PC-3 (cell line): Measurements from ENCODE around the gene MMRN2. TPM values are rescaled to one million over a fixed set of nuclear protein-coding genes. Genes with fewer than 3 reads are reported as not detected.
A peak's percentile ranks its signal among the peaks of the same experiment; 100 is the strongest.

Experiments used
- ATAC-seq: fragments of 200-7000 bp; cut with Tn5 transposase; 2 replicates; pipeline ENCODE4 v1.9.1; 2020; ENCODE audit warnings: mild to moderate bottlenecking, moderate library complexity
- BruUV-seq: library from RNA; stranded (reverse); fragments of 400-500 nt; replicated peaks from 2 replicates; lab custom pipeline; 2021; lab: Mats Ljungman, UMichigan
- CTCF ChIA-PET: fragments of 300-600 bp; sonication (Branson Sonifier 250); formaldehyde crosslinking; loops from one replicate; lab custom pipeline; 2022; ENCODE audit warnings: antibody characterized with exemption; lab: Charles Lee
- POLR2A ChIA-PET: fragments of 300-600 bp; sonication (Branson Sonifier 250); formaldehyde crosslinking; loops from one replicate; lab custom pipeline; 2022; ENCODE audit warnings: antibody characterized with exemption; ENCODE audit not compliant: unreplicated experiment; lab: Charles Lee
- DNase-seq: peaks from one replicate; pipeline ENCODE4 v3.0.0-alpha.2; 2015
- H2AFZ ChIP-seq: fragments of 300-600 bp; sonication (generic); 2 replicates; pipeline ENCODE4 v1.6.0; 2016; ENCODE audit warnings: antibody characterized with exemption, low read length
- H3F3A ChIP-seq: fragments of 300-600 bp; sonication (generic); one replicate; pipeline ENCODE4 v1.6.0; 2017; ENCODE audit warnings: antibody characterized with exemption, low read length, control low read depth, mild to moderate bottlenecking; ENCODE audit not compliant: unreplicated experiment
- H3K27ac ChIP-seq: fragments of 300-600 bp; sonication (generic); 2 replicates; pipeline ENCODE4 v1.5.1; 2016; ENCODE audit warnings: mild to moderate bottlenecking, low read length
- H3K27me3 ChIP-seq: fragments of 300-600 bp; sonication (generic); 2 replicates; pipeline ENCODE4 v1.6.1; 2016; ENCODE audit warnings: low read length, mixed read lengths
- H3K36me3 ChIP-seq: fragments of 300-600 bp; sonication (generic); 2 replicates; pipeline ENCODE4 v1.6.1; 2016; ENCODE audit warnings: low read depth, mixed run types, low read length, mixed read lengths
- H3K4me1 ChIP-seq: fragments of 300-600 bp; sonication (generic); 2 replicates; pipeline ENCODE4 v1.5.1; 2016; ENCODE audit warnings: low read length; ENCODE audit not compliant: insufficient read depth
- H3K4me2 ChIP-seq: fragments of 300-600 bp; sonication (generic); 2 replicates; pipeline ENCODE4 v1.6.0; 2016; ENCODE audit warnings: low read length
- H3K4me3 ChIP-seq: fragments of 300-600 bp; sonication (generic); 2 replicates; pipeline ENCODE4 v1.5.1; 2016; ENCODE audit warnings: mild to moderate bottlenecking, low read length, mixed read lengths
- H3K79me2 ChIP-seq: fragments of 300-600 bp; sonication (generic); 2 replicates; pipeline ENCODE4 v1.6.1; 2017; ENCODE audit warnings: low read length, mixed read lengths
- H3K9ac ChIP-seq: fragments of 300-600 bp; sonication (generic); 2 replicates; pipeline ENCODE4 v1.6.0; 2016; ENCODE audit warnings: mild to moderate bottlenecking, low read length
- H3K9me2 ChIP-seq: fragments of 300-600 bp; sonication (generic); replicated peaks from 2 replicates; pipeline ENCODE4 v1.6.1; 2016; ENCODE audit warnings: mixed run types, low read length, mixed read lengths
- H3K9me3 ChIP-seq: fragments of 300-600 bp; sonication (generic); 2 replicates; pipeline ENCODE4 v1.6.1; 2016; ENCODE audit warnings: low read length, mixed read lengths
- H4K20me1 ChIP-seq: fragments of 300-600 bp; sonication (generic); 2 replicates; pipeline ENCODE4 v1.6.1; 2016; ENCODE audit warnings: low read length, mixed read lengths
- EZH2 ChIP-seq: fragments of 300-600 bp; sonication (generic); IDR thresholded peaks from one replicate; pipeline ENCODE4 v1.6.1; 2017; ENCODE audit warnings: antibody characterized with exemption, mild to moderate bottlenecking, low read length; ENCODE audit not compliant: unreplicated experiment
- EZH2phosphoT487 ChIP-seq: fragments of 300-600 bp; sonication (generic); IDR thresholded peaks from 2 replicates; pipeline ENCODE4 v1.6.1; 2018; ENCODE audit warnings: mild to moderate bottlenecking, antibody characterized with exemption, low read length, borderline replicate concordance
- intact Hi-C: fragments of 100-400 bp; cut with micrococcal nuclease; formaldehyde crosslinking; loops from 2 replicates; pipeline ENCODE4 v1.9.0; 2023
- total RNA-seq: library from RNA; depleted of rRNA; stranded (reverse); fragments of >200 nt; gene quantifications from 2 replicates; pipeline ENCODE4 v1.2.3, GENCODE V29; 2014
- TF ChIP-seq, protein P1 (sequence below): fragments of 300-600 bp; sonication (generic); conservative IDR thresholded peaks from 2 replicates; pipeline ENCODE4 v1.5.1; 2017; ENCODE audit warnings: antibody characterized with exemption, low read depth, mild to moderate bottlenecking, low read length

MMRN2 gene
- total RNA-seq, 1 experiment from 2014 or later, result 1.9 TPM

GRCh38 chr10:86965986-86966654 is 8.7 kb upstream of the MMRN2 start:
- intact Hi-C loops, result loop anchor here (1.0 kb wide), 1 partner anchor 27 kb away; no protein-coding TSS in a partner anchor
- Histone ChIP-seq H3F3A (no peaks in the 10 kb centered on the region), H3K9ac (0 out of 2 replicates have a peak overlapping the region, but pooled peaks have one; percentile 5), H3K36me3 (no peaks in the 10 kb centered on the region), H3K27me3 (no peaks in the 10 kb centered on the region), H3K79me2 (peaks cover 32% of the 10 kb centered on the region), H3K4me1 (peaks cover 43% of the 10 kb centered on the region), H3K27ac (no peak overlapping the region), H3K9me3 (no peaks in the 10 kb centered on the region), H3K9me2 (no peaks in the 10 kb centered on the region), H3K4me3 (no peak overlapping the region), H2AFZ (0 out of 2 replicates have a peak overlapping the region, but pooled peaks have one; percentile 11), H3K4me2 (no peak overlapping the region), H4K20me1 (peaks cover 5% of the 10 kb centered on the region; the same call in 1 of the 2 replicates)
- ChIA-PET CTCF (interaction anchor here (0.9 kb wide), 1 partner anchor 26 kb away, joined by 5 read pairs; no protein-coding TSS in a partner anchor), POLR2A (no interaction called here)
- ATAC-seq (no peak), DNase-seq (no peak)
- BruUV-seq, result no TSS peak
- no peak for TF ChIP-seq EZH2

- Histone ChIP-seq H3K27ac (no peak overlapping the region), H3K27me3 (no peaks in the 10 kb centered on the region), H3K4me1 (peaks cover 45% of the 10 kb centered on the region), H3K9ac (no peak overlapping the region), H4K20me1 (peaks cover 4% of the 10 kb centered on the region; the same call in 1 of the 2 replicates), H3K9me2 (no peaks in the 10 kb centered on the region), H3F3A (no peaks in the 10 kb centered on the region), H3K4me3 (no peak overlapping the region), H3K9me3 (no peaks in the 10 kb centered on the region), H3K79me2 (peaks cover 23% of the 10 kb centered on the region), H3K36me3 (no peaks in the 10 kb centered on the region), H2AFZ (no peak overlapping the region), H3K4me2 (no peak overlapping the region)
- CTCF ChIA-PET, result no interaction called here
- TF ChIP-seq, protein P1, sequence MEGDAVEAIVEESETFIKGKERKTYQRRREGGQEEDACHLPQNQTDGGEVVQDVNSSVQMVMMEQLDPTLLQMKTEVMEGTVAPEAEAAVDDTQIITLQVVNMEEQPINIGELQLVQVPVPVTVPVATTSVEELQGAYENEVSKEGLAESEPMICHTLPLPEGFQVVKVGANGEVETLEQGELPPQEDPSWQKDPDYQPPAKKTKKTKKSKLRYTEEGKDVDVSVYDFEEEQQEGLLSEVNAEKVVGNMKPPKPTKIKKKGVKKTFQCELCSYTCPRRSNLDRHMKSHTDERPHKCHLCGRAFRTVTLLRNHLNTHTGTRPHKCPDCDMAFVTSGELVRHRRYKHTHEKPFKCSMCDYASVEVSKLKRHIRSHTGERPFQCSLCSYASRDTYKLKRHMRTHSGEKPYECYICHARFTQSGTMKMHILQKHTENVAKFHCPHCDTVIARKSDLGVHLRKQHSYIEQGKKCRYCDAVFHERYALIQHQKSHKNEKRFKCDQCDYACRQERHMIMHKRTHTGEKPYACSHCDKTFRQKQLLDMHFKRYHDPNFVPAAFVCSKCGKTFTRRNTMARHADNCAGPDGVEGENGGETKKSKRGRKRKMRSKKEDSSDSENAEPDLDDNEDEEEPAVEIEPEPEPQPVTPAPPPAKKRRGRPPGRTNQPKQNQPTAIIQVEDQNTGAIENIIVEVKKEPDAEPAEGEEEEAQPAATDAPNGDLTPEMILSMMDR, result no peak
- TF ChIP-seq EZH2, result no peak
- TF ChIP-seq EZH2phosphoT487, result no peak
- DNase-seq, result no peak
- POLR2A ChIA-PET, result no interaction called here
- ATAC-seq, result no peak
- intact Hi-C loops, result no loop called here
- BruUV-seq, result no TSS peak
Observed at GRCh38 chr10:86964847-86965190, 7.4 kb upstream of the MMRN2 start.

DNA sequence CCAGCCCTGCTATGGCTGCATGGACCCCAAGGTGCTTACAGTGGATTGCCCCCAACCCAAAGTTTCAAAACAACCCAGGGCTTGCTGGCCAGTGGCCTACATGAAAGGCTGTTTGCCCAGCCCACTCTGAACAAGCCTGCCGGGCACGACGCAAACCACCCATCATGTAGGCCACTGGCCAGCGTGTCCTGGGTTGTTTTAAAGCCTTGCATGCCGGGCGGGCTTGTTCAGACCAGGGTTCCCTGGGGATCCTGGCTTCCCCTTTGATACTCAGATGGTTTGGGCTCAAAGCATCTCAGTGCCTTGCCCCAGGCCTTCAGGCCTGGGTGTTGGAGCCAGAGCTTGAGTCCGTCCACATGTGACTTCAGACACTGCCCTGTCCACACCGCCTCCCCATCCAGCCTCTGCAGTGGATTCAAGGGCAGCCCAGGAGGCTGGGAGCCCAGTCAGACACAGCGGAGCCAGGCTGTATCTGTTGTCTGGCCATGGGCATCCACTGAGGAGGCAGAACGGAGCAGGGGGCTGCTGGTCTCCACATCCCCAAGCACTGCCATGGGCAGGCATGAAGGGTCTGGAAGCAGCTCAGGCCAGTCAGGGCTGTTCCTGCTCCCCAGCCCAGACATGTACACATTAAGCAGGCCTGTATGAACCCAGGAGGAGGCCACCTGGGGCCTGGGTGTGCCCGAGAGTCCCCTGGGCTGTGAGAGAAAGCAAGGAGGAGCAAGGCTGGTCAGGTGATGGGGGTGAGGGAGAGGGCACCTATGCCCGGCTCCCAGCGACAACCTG is 6.8 kb upstream of the MMRN2 start:
- Histone ChIP-seq H3K4me1 (peaks cover 45% of the 10 kb centered on the region), H3K27ac (no peak overlapping the region), H4K20me1 (no peaks in the 10 kb centered on the region), H3F3A (no peaks in the 10 kb centered on the region), H3K36me3 (no peaks in the 10 kb centered on the region), H3K79me2 (peaks cover 17% of the 10 kb centered on the region), H3K4me3 (no peak overlapping the region), H3K4me2 (no peak overlapping the region), H3K27me3 (no peaks in the 10 kb centered on the region), H3K9me3 (no peaks in the 10 kb centered on the region), H2AFZ (no peak overlapping the region), H3K9me2 (no peaks in the 10 kb centered on the region), H3K9ac (no peak overlapping the region)
- no TSS peak for BruUV-seq
- no peak for TF ChIP-seq EZH2
- no peak for TF ChIP-seq EZH2phosphoT487
- TF ChIP-seq, protein P1, result no peak
- no peak for DNase-seq
- no peak for ATAC-seq
- POLR2A ChIA-PET, result interaction anchor here (0.6 kb wide), 1 partner anchor 166 kb away, joined by 7 read pairs; no protein-coding TSS in a partner anchor
- CTCF ChIA-PET, result interaction anchor here (0.6 kb wide), 1 partner anchor 21 kb away, joined by 3 read pairs; no protein-coding TSS in a partner anchor
- intact Hi-C loops, result no loop called here
